GM12878 (cell line): ENCODE measurements around the gene PPP1R13B. TPM values are rescaled to one million over a fixed set of nuclear protein-coding genes. Genes with fewer than 3 reads are reported as not detected.

Source experiments
- ATAC-seq: fragments of 200-7000 bp; cut with Tn5 transposase; 3 replicates; pipeline ENCODE4 v1.9.1; 2020; ENCODE audit warnings: mild to moderate bottlenecking, moderate library complexity
- BruUV-seq: library from RNA; stranded (reverse); fragments of 400-500 nt; replicated peaks from 2 replicates; lab custom pipeline; 2021; lab: Mats Ljungman, UMichigan
- CTCF ChIA-PET: fragments of 300-600 bp; sonication (Branson Sonifier 250); formaldehyde crosslinking; extraction: SDS; loops from one replicate; lab custom pipeline; 2021; ENCODE audit warnings: inconsistent platforms; lab: Yijun Ruan, JAX
- POLR2A ChIA-PET: fragments of 350-600 bp; formaldehyde crosslinking; extraction: SDS; loops from one replicate; lab custom pipeline; 2021; ENCODE audit warnings: inconsistent platforms; lab: Charles Lee
- RAD21 ChIA-PET: fragments of 300-600 bp; sonication (Branson Sonifier 250); formaldehyde crosslinking; loops from one replicate; lab custom pipeline; 2023; ENCODE audit warnings: antibody characterized with exemption; ENCODE audit not compliant: unreplicated experiment; lab: Charles Lee
- SMC1A ChIA-PET: fragments of 300-600 bp; sonication (Branson Sonifier 250); formaldehyde crosslinking; loops from one replicate; lab custom pipeline; 2023; ENCODE audit not compliant: unreplicated experiment, uncharacterized antibody; lab: Charles Lee
- DNase-seq: peaks from one replicate; pipeline ENCODE4 v3.0.0-alpha.2; 2011; ENCODE audit warnings: low read depth, low spot score
- FAIRE-seq: peaks from 3 replicates; lab custom pipeline; 2011; peaks lifted over from hg19 to GRCh38; lab: Jason Lieb, UNC
- H2AFZ ChIP-seq: 2 replicates; pipeline ENCODE4 v1.6.0; 2011; ENCODE audit warnings: low read depth, low read length, control low read depth; ENCODE audit not compliant: control insufficient read depth
- H3K27ac ChIP-seq: 2 replicates; pipeline ENCODE4 v1.5.1; 2011; ENCODE audit warnings: control low read depth; ENCODE audit not compliant: control insufficient read depth, insufficient read depth
- H3K27me3 ChIP-seq, 2 experiments: replicated peaks in 1 of 2; 2 replicates each; pipeline versions ENCODE4 v1.6.0 to v1.6.1; 2011; ENCODE audit warnings: low read length in 1 of 2; ENCODE audit not compliant: control insufficient read depth in 2 of 2, insufficient read depth in 2 of 2
- H3K36me3 ChIP-seq, 2 experiments: 2 replicates each; pipeline ENCODE4 v1.5.1; 2011; ENCODE audit warnings: low read length in 1 of 2; ENCODE audit not compliant: control insufficient read depth in 2 of 2, insufficient read depth in 2 of 2
- H3K4me1 ChIP-seq: 2 replicates; pipeline ENCODE4 v1.6.1; 2011; ENCODE audit warnings: mild to moderate bottlenecking, low read length, moderate library complexity, mixed read lengths; ENCODE audit not compliant: control insufficient read depth, insufficient read depth
- H3K4me2 ChIP-seq: 2 replicates; pipeline ENCODE4 v1.6.0; 2011; ENCODE audit warnings: control low read depth; ENCODE audit not compliant: control insufficient read depth, insufficient read depth
- H3K4me3 ChIP-seq: fragments of 200-600 bp; sonication (generic); 2 replicates; pipeline ENCODE4 v1.5.1; 2016
- H3K79me2 ChIP-seq: 2 replicates; pipeline ENCODE4 v1.6.0; 2011; ENCODE audit warnings: low read length; ENCODE audit not compliant: control insufficient read depth, insufficient read depth
- H3K9ac ChIP-seq: 2 replicates; pipeline ENCODE4 v1.8.0; 2011; ENCODE audit warnings: low read length, control low read depth, mixed read lengths; ENCODE audit not compliant: control insufficient read depth, insufficient read depth
- H3K9me3 ChIP-seq: replicated peaks from 3 replicates; pipeline ENCODE4 v1.5.1; 2011; ENCODE audit warnings: mild to moderate bottlenecking, low read length; ENCODE audit not compliant: control insufficient read depth, insufficient read depth
- H4K20me1 ChIP-seq: 2 replicates; pipeline ENCODE4 v1.6.0; 2011; ENCODE audit not compliant: control insufficient read depth, insufficient read depth
- ASH2L ChIP-seq: fragments of 300-600, 200-600 bp; sonication (generic); IDR thresholded peaks from 2 replicates; pipeline ENCODE4 v1.6.1; 2017; ENCODE audit warnings: low read depth, mild to moderate bottlenecking, borderline replicate concordance
- ATF2 ChIP-seq: IDR thresholded peaks from 2 replicates; pipeline ENCODE4 v1.6.1; 2012; ENCODE audit warnings: low read length, inconsistent platforms
- ATF3 ChIP-seq: IDR thresholded peaks from 2 replicates; pipeline ENCODE4 v1.6.1; 2011; ENCODE audit warnings: low read depth, mild to moderate bottlenecking, low read length, moderate library complexity, borderline replicate concordance; ENCODE audit errors: extremely low read depth
- ATF7 ChIP-seq: fragments of 450-650 bp; IDR thresholded peaks from 2 replicates; pipeline ENCODE4 v1.6.1; 2016; ENCODE audit warnings: low read depth, mild to moderate bottlenecking
- BCL3 ChIP-seq: IDR thresholded peaks from 2 replicates; pipeline ENCODE4 v1.6.1; 2011; ENCODE audit warnings: borderline replicate concordance, low read depth, mild to moderate bottlenecking, moderate library complexity, low read length; ENCODE audit not compliant: insufficient read depth, poor library complexity, severe bottlenecking
- BRCA1 ChIP-seq: IDR thresholded peaks from 2 replicates; pipeline ENCODE4 v1.6.1; 2011; ENCODE audit warnings: low read depth, low read length, improper control_type of control experiment
- FOXK2 ChIP-seq: fragments of 450-650 bp; IDR thresholded peaks from 2 replicates; pipeline ENCODE4 v1.6.1; 2017; ENCODE audit warnings: mild to moderate bottlenecking, moderate library complexity
- HDAC6 ChIP-seq: fragments of 200-600 bp; sonication (generic); IDR thresholded peaks from one replicate; pipeline ENCODE4 v1.8.0; 2017; ENCODE audit warnings: antibody characterized with exemption; ENCODE audit not compliant: unreplicated experiment
- MEF2B ChIP-seq: fragments of 450-650 bp; IDR thresholded peaks from 2 replicates; pipeline ENCODE4 v1.6.1; 2018; ENCODE audit warnings: mild to moderate bottlenecking, moderate library complexity; ENCODE audit not compliant: partially characterized antibody, poor library complexity, severe bottlenecking
- MYC ChIP-seq: IDR thresholded peaks from 2 replicates; pipeline ENCODE4 v1.6.1; 2011; ENCODE audit warnings: mild to moderate bottlenecking, low read length, moderate library complexity, inconsistent platforms; ENCODE audit not compliant: insufficient read depth, insufficient replicate concordance, insufficient read length, severe bottlenecking
- TAF1 ChIP-seq: IDR thresholded peaks from 2 replicates; pipeline ENCODE4 v1.6.1; 2011; ENCODE audit warnings: mild to moderate bottlenecking, low read depth, low read length, borderline replicate concordance
- ZSCAN29 ChIP-seq: fragments of 450-650 bp; IDR thresholded peaks from 2 replicates; pipeline ENCODE4 v1.6.1; 2017; ENCODE audit warnings: mild to moderate bottlenecking, moderate library complexity
- WGBS: methylation state at CpG from one replicate; pipeline ENCODE4 v1.1.6; 2016; ENCODE audit warnings: low lambda C conversion rate; ENCODE audit not compliant: insufficient replicate concordance, insufficient coverage; ENCODE audit errors: missing lambda C conversion rate; 5-methylcytosine and 5-hydroxymethylcytosine counted together
- in situ Hi-C: fragments of 300-500 bp; cut with MboI; formaldehyde crosslinking; loops from 9 replicates; pipeline ENCODE4 v1.14.3; 2018; ENCODE audit warnings: mixed read lengths
- intact Hi-C: fragments of 100-400 bp; cut with micrococcal nuclease; formaldehyde crosslinking; loops from one replicate; pipeline ENCODE4 v1.14.2; 2022; ENCODE audit not compliant: unreplicated experiment
- polyA plus RNA-seq, 11 experiments: library from polyadenylated mRNA; depleted of rRNA in 4 of 11; unstranded in 6 of 11; stranded (reverse) in 5 of 11; fragments of >200 nt; fragmentation: Nextera tagmentation in 4 of 11; fragmentation: Illumina TruSeq in 1 of 11; extraction: Ambion mirVana in 4 of 11; extraction: Trizol in 1 of 11; gene quantifications; 1 replicate in 1 of 11; 2 replicates in 10 of 11; pipeline versions ENCODE4 v1.2.1 to v1.2.3, GENCODE V29; 2011 to 2016; ENCODE audit warnings: inconsistent platforms in 2 of 11, missing spikeins in 2 of 11, low read depth in 1 of 11
- total RNA-seq, 4 experiments: library from RNA; depleted of rRNA in 3 of 4; stranded (reverse); fragments of >200 nt in 3 of 4; fragmentation: Illumina TruSeq in 1 of 4; extraction: Trizol in 1 of 4; gene quantifications; 2 replicates each; pipeline versions ENCODE4 v1.2.1 to v1.2.3, GENCODE V29; 2013 to 2021

The PPP1R13B gene
- total and polyA plus RNA-seq, 10 of the 15 experiments (the other 5 are each of a cell fraction or from before 2014, with no cell fraction given) = 0.16 to 8.1 (median 3.2) TPM

GRCh38 chr14:103721334-103722120 is 125.8 kb downstream of the PPP1R13B start:
- no peak for FAIRE-seq
- POLR2A ChIA-PET = no interaction called here
- CTCF ChIA-PET = no interaction called here
- no peak overlapping the region for H3K4me3 ChIP-seq
- no peak for ATAC-seq
- no peak overlapping the region for H2AFZ ChIP-seq
- no peaks in the 10 kb centered on the region; the same call in 1 of the 2 replicates for H3K4me1 ChIP-seq
- no peaks in the 10 kb centered on the region for H3K9me3 ChIP-seq
- no peak overlapping the region for H3K27ac ChIP-seq
- no TSS peak for BruUV-seq
- H3K4me2 ChIP-seq = no peak overlapping the region
- no peak for DNase-seq
- no peak overlapping the region for H3K9ac ChIP-seq
- H3K36me3 ChIP-seq = no peaks in the 10 kb centered on the region; a peak in 1 of 4 replicates
- intact Hi-C loops = no loop called here
- in situ Hi-C loops = no loop called here
- SMC1A ChIA-PET = no interaction called here
- WGBS = 94% methylated on average over 26 of the region's 26 CpGs
- H3K27me3 ChIP-seq = no peaks in the 10 kb centered on the region
- RAD21 ChIA-PET = interaction anchor here (0.7 kb wide), 1 partner anchor 151 kb away, joined by 3 read pairs; no protein-coding TSS in a partner anchor
- no peak for TF ChIP-seq ATF3
- no peak for TF ChIP-seq MYC
- no peak for TF ChIP-seq ATF7
- TF ChIP-seq, all 136 proteins: peak for 0
- Histone ChIP-seq H4K20me1 (no peaks in the 10 kb centered on the region), H3K79me2 (peaks cover 11% of the 10 kb centered on the region)

- ChIA-PET CTCF (no interaction called here), POLR2A (no interaction called here), RAD21 (no interaction called here), SMC1A (no interaction called here)
- Histone ChIP-seq H2AFZ (no peak overlapping the region), H3K27me3 (no peaks in the 10 kb centered on the region), H3K27ac (no peak overlapping the region), H3K9me3 (no peaks in the 10 kb centered on the region), H3K4me1 (no peaks in the 10 kb centered on the region; the same call in 1 of the 2 replicates), H4K20me1 (no peaks in the 10 kb centered on the region), H3K4me2 (no peak overlapping the region; the same call in 1 of the 2 replicates), H3K9ac (no peak overlapping the region), H3K79me2 (peaks cover 20% of the 10 kb centered on the region), H3K36me3 (no peaks in the 10 kb centered on the region), H3K4me3 (no peak overlapping the region)
- BruUV-seq = no TSS peak
- no peak for DNase-seq
- 71% methylated on average over 8 of the region's 8 CpGs for whole genome bisulfite sequencing
- intact Hi-C loops = no loop called here
- no peak for ATAC-seq
- in situ Hi-C loops = no loop called here
- no peak for FAIRE-seq
- no peak for TF ChIP-seq TAF1
- no peak for TF ChIP-seq MEF2B
- no peak for TF ChIP-seq ZSCAN29
- no peak for TF ChIP-seq ASH2L
- TF ChIP-seq BCL3 = no peak
- TF ChIP-seq ATF2 = no peak
- TF ChIP-seq FOXK2 = no peak
- TF ChIP-seq BRCA1 = no peak
- no peak for TF ChIP-seq HDAC6
- TF ChIP-seq ATF3 = no peak
- TF ChIP-seq ATF7 = no peak
Observed at GRCh38 chr14:103719751-103720150, 127.6 kb downstream of the PPP1R13B start.
